GM12875 (cell line): ENCODE data around the gene CPB2.

Experiments
- H3K4me3 ChIP-seq: one replicate; pipeline ENCODE4 v1.5.1; 2011; ENCODE audit warnings: low read depth, low read length, control low read depth
- CTCF ChIP-seq: IDR thresholded peaks from 2 replicates; pipeline ENCODE4 v1.5.1; 2011; ENCODE audit warnings: low read depth, mild to moderate bottlenecking, control low read depth, inconsistent platforms, low read length, moderate library complexity, borderline replicate concordance; ENCODE audit not compliant: insufficient read depth

Gene CPB2

GRCh38 chr13:46082324-46082723 lies 22.5 kb downstream of the CPB2 start:
- no peak for TF ChIP-seq CTCF
- H3K4me3 ChIP-seq: no peak overlapping the region

- no peak overlapping the region for H3K4me3 ChIP-seq
- TF ChIP-seq CTCF: no peak
Measured at GRCh38 chr13:46079770-46080169, 25.1 kb downstream of the CPB2 start.

- H3K4me3 ChIP-seq: no peak overlapping the region
- TF ChIP-seq CTCF: no peak
Measured at GRCh38 chr13:46077265-46077664, 27.6 kb downstream of the CPB2 start.

GRCh38 chr13:46076827-46077226 lies 28.0 kb downstream of the CPB2 start:
- no peak for TF ChIP-seq CTCF

GRCh38 chr13:46075811-46076210 lies 29.0 kb downstream of the CPB2 start:
- H3K4me3 ChIP-seq: no peak overlapping the region
- TF ChIP-seq CTCF: no peak

More at GRCh38 chr13:46076827-46077226, 28.0 kb downstream of the CPB2 start:
- H3K4me3 ChIP-seq: no peak overlapping the region

- no peak overlapping the region for H3K4me3 ChIP-seq
- TF ChIP-seq CTCF: peak; percentile 61
Measured at GRCh38 chr13:46071590-46072249, 33.1 kb downstream of the CPB2 start.

GRCh38 chr13:46063292-46063691 lies 41.5 kb downstream of the CPB2 start:
- no peak for TF ChIP-seq CTCF
- H3K4me3 ChIP-seq: no peak overlapping the region
